ENCODE data around the gene ATP5ME. TPM values are rescaled to one million over a fixed set of nuclear protein-coding genes. Genes with fewer than 3 reads are reported as not detected.

The ATP5ME gene
- total and polyA plus RNA-seq, 4 donors: 31.4 to 621 (median 169) TPM

DNA sequence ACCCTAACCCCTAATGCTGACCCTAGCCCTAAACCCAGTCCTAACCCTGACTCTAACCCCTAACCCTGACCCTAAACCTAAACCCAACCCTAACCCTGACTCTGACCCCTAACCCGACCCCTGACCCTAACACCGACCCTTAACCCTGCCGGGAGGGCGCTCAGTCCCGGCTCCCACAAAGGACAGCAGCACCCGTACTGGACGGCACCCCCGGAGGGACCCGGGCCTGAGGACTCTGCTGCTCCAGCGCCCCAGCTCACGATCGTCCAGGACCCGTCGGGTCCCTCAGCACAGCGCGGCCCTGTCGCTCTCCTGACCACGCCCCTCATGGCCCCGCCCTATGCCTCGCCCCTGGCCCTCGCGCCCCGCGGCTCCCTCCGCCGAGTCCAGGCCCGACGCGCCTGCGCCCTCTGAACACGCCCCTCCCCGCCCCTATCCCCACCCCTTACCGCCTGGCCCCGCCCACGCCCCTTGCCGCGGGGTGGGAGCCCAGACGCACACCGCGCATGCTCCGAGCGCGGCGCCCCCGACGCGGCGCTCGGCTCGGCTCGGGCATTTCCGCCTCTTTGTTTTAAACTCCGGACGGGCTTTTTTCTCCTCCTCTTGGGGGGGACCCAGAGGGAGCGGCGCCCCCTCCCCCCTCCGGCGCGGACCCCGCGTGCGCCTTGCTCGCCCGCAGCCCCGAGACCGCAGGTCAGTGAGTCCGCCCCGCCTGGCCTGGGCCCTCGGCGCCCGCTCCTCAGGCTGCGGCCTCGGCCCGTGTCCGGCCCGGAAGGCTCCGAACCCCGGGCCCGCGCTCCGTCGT, 31.4 kb upstream of the ATP5ME start, which contains the start of gene PCGF3:
PCGF3 (plus strand) TSS at position 555 of the 805 bp plus-strand sequence. CDS start 27,849 bp downstream, outside the sequence.
- peak; percentile 54 to 71 for TF ChIP-seq RXRA (IDR thresholded peaks at IDR 0.05)
- TF ChIP-seq ATF3 (IDR thresholded peaks at IDR 0.05): no peak
- TF ChIP-seq SP1 (IDR thresholded peaks at IDR 0.05): peak; percentile 52
- peak in 1 of 2 donors; percentile 71 for TF ChIP-seq HNF4A (conservative IDR thresholded peaks at IDR 0.05)
- TF ChIP-seq NR2F2 (IDR thresholded peaks at IDR 0.05): peak; percentile 100
- TF ChIP-seq, protein P1, sequence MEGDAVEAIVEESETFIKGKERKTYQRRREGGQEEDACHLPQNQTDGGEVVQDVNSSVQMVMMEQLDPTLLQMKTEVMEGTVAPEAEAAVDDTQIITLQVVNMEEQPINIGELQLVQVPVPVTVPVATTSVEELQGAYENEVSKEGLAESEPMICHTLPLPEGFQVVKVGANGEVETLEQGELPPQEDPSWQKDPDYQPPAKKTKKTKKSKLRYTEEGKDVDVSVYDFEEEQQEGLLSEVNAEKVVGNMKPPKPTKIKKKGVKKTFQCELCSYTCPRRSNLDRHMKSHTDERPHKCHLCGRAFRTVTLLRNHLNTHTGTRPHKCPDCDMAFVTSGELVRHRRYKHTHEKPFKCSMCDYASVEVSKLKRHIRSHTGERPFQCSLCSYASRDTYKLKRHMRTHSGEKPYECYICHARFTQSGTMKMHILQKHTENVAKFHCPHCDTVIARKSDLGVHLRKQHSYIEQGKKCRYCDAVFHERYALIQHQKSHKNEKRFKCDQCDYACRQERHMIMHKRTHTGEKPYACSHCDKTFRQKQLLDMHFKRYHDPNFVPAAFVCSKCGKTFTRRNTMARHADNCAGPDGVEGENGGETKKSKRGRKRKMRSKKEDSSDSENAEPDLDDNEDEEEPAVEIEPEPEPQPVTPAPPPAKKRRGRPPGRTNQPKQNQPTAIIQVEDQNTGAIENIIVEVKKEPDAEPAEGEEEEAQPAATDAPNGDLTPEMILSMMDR (IDR thresholded peaks at IDR 0.05; ENCODE audit: low read depth, low read length, missing input control): no peak
- no peaks in the 10 kb centered on the region for H3K36me3 ChIP-seq (ENCODE audit: control insufficient read depth in 4 of 4, insufficient read depth in 3 of 4, low read depth in 1 of 4, low read length in 3 of 4)
- H3K4me1 ChIP-seq (ENCODE audit: control insufficient read depth in 4 of 4, insufficient read depth in 4 of 4, low read length in 3 of 4): peaks cover 6 to 28% (median 18%) of the 10 kb centered on the region in 4 donors
- H3K27me3 ChIP-seq (ENCODE audit: control insufficient read depth in 4 of 4, insufficient read depth in 4 of 4, low read length in 3 of 4): no peaks in the 10 kb centered on the region
- WGBS: 1% methylated on average over 82 of the region's 82 CpGs
- peak; percentile 100 for DNase-seq (ENCODE audit: low spot score)
- H3K9me3 ChIP-seq (ENCODE audit: control insufficient read depth in 4 of 4, low read length in 3 of 4): no peaks in the 10 kb centered on the region
- H3K9ac ChIP-seq (ENCODE audit: low read depth in 1 of 2, low read length in 2 of 2): peak within 1 kb of the TSS; percentile 78 to 100
- peak within 1 kb of the TSS; percentile 69 to 95 (median 93) for H3K4me3 ChIP-seq (ENCODE audit: low read depth in 1 of 3, low read length in 3 of 3)
- peak within 1 kb of the TSS; percentile 85 to 93 for H3K27ac ChIP-seq (ENCODE audit: low read depth in 1 of 2, low read length in 2 of 2)

DNA sequence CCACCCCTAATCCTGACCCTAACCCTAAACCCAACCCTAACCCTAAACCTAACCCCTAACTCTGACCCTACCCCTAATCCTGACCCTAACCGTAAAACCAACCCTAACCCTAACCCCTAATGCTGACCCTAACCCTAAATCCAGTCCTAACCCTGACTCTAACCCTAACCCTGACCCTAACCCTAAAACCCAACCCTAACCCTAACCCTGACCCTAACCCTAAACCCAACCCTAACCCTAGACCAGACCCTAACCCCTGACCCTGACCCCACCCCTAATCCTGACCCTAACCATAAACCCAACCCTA, 30.8 kb upstream of the ATP5ME start:
- no peak overlapping the region for H3K27ac ChIP-seq (ENCODE audit: low read depth in 1 of 2, low read length in 2 of 2)
- H3K4me1 ChIP-seq (ENCODE audit: control insufficient read depth in 4 of 4, insufficient read depth in 4 of 4, low read length in 3 of 4): peaks cover 6 to 28% (median 18%) of the 10 kb centered on the region in 4 donors
- no peak for DNase-seq (ENCODE audit: low spot score)
- peak overlapping the region in 2 of 3 donors; percentile 62 to 74 for H3K4me3 ChIP-seq (ENCODE audit: low read depth in 1 of 3, low read length in 3 of 3)
- no peak overlapping the region for H3K9ac ChIP-seq (ENCODE audit: low read depth in 1 of 2, low read length in 2 of 2)
- no peaks in the 10 kb centered on the region for H3K36me3 ChIP-seq (ENCODE audit: control insufficient read depth in 4 of 4, insufficient read depth in 3 of 4, low read depth in 1 of 4, low read length in 3 of 4)
- no peaks in the 10 kb centered on the region for H3K27me3 ChIP-seq (ENCODE audit: control insufficient read depth in 4 of 4, insufficient read depth in 4 of 4, low read length in 3 of 4)
- 96% methylated on average over 1 of the region's 1 CpG for WGBS
- no peaks in the 10 kb centered on the region for H3K9me3 ChIP-seq (ENCODE audit: control insufficient read depth in 4 of 4, low read length in 3 of 4)
- TF ChIP-seq FOXA1 (IDR thresholded peaks at IDR 0.05): no peak
- no peak for TF ChIP-seq RXRA (IDR thresholded peaks at IDR 0.05)
- no peak for TF ChIP-seq JUND (IDR thresholded peaks at IDR 0.05)
- TF ChIP-seq ZBTB33 (IDR thresholded peaks at IDR 0.05): no peak
- no peak for TF ChIP-seq GABPA (IDR thresholded peaks at IDR 0.05 in 1 of 2, conservative IDR thresholded peaks at IDR 0.05 in 1 of 2)
- TF ChIP-seq HNF4A (conservative IDR thresholded peaks at IDR 0.05): no peak
- no peak for TF ChIP-seq ATF3 (IDR thresholded peaks at IDR 0.05)
- TF ChIP-seq FOXA2 (IDR thresholded peaks at IDR 0.05): no peak
- no peak for TF ChIP-seq EGR1 (IDR thresholded peaks at IDR 0.05; ENCODE audit: low read depth in 2 of 2)
- TF ChIP-seq SP1 (IDR thresholded peaks at IDR 0.05): no peak

Measured in liver (tissue), 9 donors.